Upper lobe of right lung (tissue), 1 donor: Measurements from ENCODE around the gene PRR23E. TPM values are rescaled to one million over a fixed set of nuclear protein-coding genes. Genes with fewer than 3 reads are reported as not detected.

Experiments
- total RNA-seq: library from RNA; stranded (reverse); fragmentation: NEBNext Ultra II Directional; extraction: Animal tissue kit (Norgen Biotek cat#: 25700); gene quantifications from one replicate; pipeline ENCODE4 v1.2.1, GENCODE V29; 2021
- donor health status: DM: no; HTN: yes; CAD: no; lungs with severe emphysema.

PRR23E gene
- total RNA-seq, 1 donor from 2014 or later: not detected

Other genes with a start within 250 kb of the PRR23E start
- gene PLXNA1, start 210.0 kb upstream of the PRR23E start, total RNA-seq: 53.5 TPM
- not detected for gene PRR20G, start 94.9 kb downstream of the PRR23E start, total RNA-seq